Measurements from ENCODE around the gene RUBCN.
"Not testable (repeated sequence)": the region's sequence is repeated elsewhere in the genome, so short reads cannot be mapped to it uniquely, and the experiment has no call there.

Gene RUBCN

DNA sequence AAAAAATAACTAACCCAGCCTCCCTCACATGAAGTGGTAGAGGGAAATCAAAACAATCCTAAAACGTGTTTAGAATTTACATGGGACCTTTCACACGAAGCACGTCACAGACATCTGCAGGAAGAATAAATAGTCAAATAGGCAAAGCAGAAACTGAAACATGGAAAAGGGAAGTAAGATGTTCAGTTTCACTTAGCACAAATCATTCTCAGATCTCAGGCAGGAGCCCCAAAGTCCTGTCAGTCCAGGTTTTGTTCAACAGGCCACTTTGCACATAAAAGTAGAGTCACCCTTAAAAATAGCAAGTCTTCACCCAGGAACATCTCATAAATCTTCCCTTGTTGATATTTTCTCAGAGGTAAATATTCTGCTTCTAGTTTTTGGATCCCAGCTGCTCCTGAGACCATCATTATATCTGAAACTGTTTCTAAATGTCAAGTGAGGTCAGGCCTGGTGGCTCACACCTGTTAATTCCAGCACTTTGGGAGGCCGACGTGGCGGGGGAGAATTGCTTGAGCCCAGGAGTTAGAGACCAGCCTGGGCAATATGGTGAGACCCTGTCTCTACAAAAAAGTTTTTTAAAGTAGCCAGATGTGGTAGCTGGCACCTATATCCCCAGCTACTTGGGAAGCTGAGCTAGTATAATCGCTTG is 1.9 kb downstream of the RUBCN start:
- no peak for DNase-seq (ENCODE audit: low read depth in 2 of 2, low spot score in 1 of 2)

- DNase-seq (ENCODE audit: low read depth in 2 of 2, low spot score in 1 of 2), result no peak
Measured at GRCh38 chr3:197733042-197733441, 3.7 kb downstream of the RUBCN start.

DNA sequence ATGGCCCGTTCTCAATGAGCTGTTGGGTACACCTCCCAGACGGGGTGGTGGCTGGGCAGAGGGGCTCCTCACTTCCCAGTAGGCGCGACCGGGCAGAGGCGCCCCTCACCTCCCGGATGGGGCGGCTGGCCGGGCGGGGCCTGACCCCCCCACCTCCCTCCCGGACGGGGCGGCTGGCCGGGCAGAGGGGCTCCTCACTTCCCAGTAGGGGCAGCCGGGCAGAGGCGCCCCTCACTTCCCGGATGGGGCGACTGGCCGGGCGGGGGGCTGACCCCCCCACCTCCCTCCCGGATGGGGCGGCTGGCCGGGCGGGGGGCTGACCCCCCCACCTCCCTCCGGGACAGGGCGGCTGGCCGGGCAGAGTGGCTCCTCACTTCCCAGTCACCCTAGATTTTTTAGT is 5.2 kb downstream of the RUBCN start:
- DNase-seq (ENCODE audit: low read depth in 2 of 2, low spot score in 1 of 2), result not testable (repeated sequence)

- DNase-seq (ENCODE audit: low read depth in 2 of 2, low spot score in 1 of 2), result not testable (repeated sequence)
Measured at GRCh38 chr3:197730770-197731169, 5.9 kb downstream of the RUBCN start.

GRCh38 chr3:197730200-197730599 is 6.5 kb downstream of the RUBCN start:
- no peak for DNase-seq (ENCODE audit: low read depth in 2 of 2, low spot score in 1 of 2)

- no peak for DNase-seq (ENCODE audit: low read depth in 2 of 2, low spot score in 1 of 2)
Measured at GRCh38 chr3:197728487-197728886, 8.2 kb downstream of the RUBCN start.

GRCh38 chr3:197727878-197728277 is 8.8 kb downstream of the RUBCN start:
- not testable (repeated sequence) for DNase-seq (ENCODE audit: low read depth in 2 of 2, low spot score in 1 of 2)

- DNase-seq (ENCODE audit: low read depth in 2 of 2, low spot score in 1 of 2), result no peak
Measured at GRCh38 chr3:197722734-197723133, 14.0 kb downstream of the RUBCN start.

GRCh38 chr3:197720694-197721093 is 16.0 kb downstream of the RUBCN start:
- no peak for DNase-seq (ENCODE audit: low read depth in 2 of 2, low spot score in 1 of 2)

- DNase-seq (ENCODE audit: low read depth in 2 of 2, low spot score in 1 of 2), result no peak
Measured at GRCh38 chr3:197718891-197719290, 17.8 kb downstream of the RUBCN start.

GRCh38 chr3:197714251-197714650 is 22.5 kb downstream of the RUBCN start:
- no peak for DNase-seq (ENCODE audit: low read depth in 2 of 2, low spot score in 1 of 2)

DNA sequence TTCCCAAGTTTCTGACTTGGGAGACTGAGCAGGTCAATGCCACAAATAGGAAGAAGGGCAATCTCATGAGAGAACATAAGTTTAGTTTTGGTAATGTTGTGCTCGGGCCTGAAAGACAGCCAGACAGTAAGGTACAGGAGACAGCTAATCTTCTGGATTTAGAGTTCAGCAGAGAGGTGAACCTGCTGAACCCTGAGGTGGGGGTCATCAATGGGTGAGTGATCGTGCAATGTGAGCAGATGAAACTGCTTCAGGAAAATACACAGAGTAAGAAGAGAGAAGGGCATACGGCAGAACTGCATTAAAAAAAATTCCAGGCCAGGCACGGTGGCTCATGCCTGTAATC is 23.3 kb downstream of the RUBCN start:
- no peak for DNase-seq (ENCODE audit: low read depth in 2 of 2, low spot score in 1 of 2)

- DNase-seq (ENCODE audit: low read depth in 2 of 2, low spot score in 1 of 2), result peak; percentile 46 to 77
Measured at GRCh38 chr3:197711973-197712707, 24.6 kb downstream of the RUBCN start.

GRCh38 chr3:197710965-197711364 is 25.7 kb downstream of the RUBCN start:
- not testable (repeated sequence) for DNase-seq (ENCODE audit: low read depth in 2 of 2, low spot score in 1 of 2)

- no peak for DNase-seq (ENCODE audit: low read depth in 2 of 2, low spot score in 1 of 2)
Measured at GRCh38 chr3:197709135-197709534, 27.6 kb downstream of the RUBCN start.

DNA sequence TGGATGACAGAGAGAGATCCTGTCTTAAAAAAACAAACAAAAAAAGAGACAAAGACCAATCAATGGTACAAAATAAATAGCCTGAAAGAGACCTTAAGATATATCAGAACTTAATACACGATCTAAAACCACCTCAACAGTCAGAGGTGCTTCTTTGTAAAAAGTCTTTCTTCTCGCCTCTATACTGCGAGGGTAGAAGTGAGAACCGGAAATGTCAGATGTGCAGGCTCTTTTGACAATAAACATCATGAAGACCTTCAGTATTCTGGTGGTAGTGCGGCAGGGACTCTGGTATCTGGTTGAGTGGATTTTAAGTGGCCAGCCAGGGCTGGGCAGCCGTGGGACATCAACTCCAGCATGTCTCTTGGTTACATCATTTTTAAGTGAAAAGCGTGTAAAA is 30.0 kb downstream of the RUBCN start:
- DNase-seq (ENCODE audit: low read depth in 2 of 2, low spot score in 1 of 2), result no peak

DNA sequence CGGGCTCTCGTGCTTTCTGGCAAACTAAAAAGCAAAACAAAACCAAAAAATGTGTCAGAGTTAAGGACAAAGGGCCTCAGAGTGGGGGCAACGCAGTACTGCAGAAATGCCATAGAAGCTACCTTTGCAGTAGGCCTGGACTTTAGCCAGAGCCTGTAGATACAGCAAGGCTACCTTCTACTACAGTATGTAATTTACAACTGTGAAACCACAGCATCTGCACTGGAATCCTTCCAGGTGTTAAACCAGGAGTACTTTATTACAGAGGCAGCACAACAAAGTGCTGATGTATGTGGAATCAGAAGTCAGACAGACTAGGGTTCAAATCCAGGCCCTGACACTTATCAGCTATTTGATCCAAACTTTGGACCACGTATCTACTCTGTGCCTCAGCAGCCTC is 34.9 kb downstream of the RUBCN start:
- DNase-seq (ENCODE audit: low read depth in 2 of 2, low spot score in 1 of 2), result no peak

GRCh38 chr3:197700095-197700494 is 36.6 kb downstream of the RUBCN start:
- no peak for DNase-seq (ENCODE audit: low read depth in 2 of 2, low spot score in 1 of 2)

GRCh38 chr3:197697355-197697754 is 39.3 kb downstream of the RUBCN start:
- no peak for DNase-seq (ENCODE audit: low read depth in 2 of 2, low spot score in 1 of 2)

DNA sequence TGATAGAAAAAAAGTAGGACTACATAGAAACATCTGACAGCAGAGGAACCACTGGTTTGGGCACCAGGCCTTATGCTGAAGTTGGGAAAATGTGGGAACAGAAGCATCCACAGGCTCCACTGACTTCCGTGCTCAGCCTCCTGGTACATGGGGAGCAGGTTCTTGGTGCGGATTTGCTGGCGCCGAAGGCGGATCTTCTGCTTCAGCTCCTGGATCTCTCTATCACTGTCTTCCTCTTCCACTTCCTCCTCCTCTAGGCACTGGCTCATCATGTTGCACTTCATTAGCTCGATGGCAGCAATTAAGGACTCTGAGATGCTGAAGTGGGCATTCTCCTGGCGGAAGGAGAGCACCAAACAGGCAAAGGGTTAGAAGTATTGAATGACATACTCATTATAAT is 42.5 kb downstream of the RUBCN start:
- no peak for DNase-seq (ENCODE audit: low read depth in 2 of 2, low spot score in 1 of 2)

DNA sequence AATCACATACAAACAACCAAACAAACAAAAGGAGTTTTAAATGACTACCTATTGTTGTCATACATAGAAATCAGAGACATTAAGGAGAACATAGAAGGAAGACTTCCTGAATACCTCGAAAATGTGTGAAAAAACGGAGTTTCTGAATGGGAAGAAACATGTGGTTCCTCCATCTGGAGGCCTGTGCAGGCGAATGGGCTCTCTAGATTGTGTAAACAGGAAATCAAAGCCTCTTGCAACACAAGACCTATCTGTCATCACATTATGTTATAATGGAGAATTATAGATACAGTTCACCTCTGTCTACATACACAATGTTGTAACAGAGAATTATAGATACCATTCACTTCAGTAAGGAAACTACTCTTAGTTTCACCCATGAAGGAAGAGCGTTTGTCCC is 44.1 kb downstream of the RUBCN start:
- DNase-seq (ENCODE audit: low read depth in 2 of 2, low spot score in 1 of 2), result no peak

- DNase-seq (ENCODE audit: low read depth in 2 of 2, low spot score in 1 of 2), result no peak
Measured at GRCh38 chr3:197690754-197691153, 46.0 kb downstream of the RUBCN start.

- DNase-seq (ENCODE audit: low read depth in 2 of 2, low spot score in 1 of 2), result no peak
Measured at GRCh38 chr3:197687570-197687969, 49.1 kb downstream of the RUBCN start.
